Thyroid gland (tissue), 4 donors: ENCODE data around the gene FAN1. TPM values are rescaled to one million over a fixed set of nuclear protein-coding genes. Genes with fewer than 3 reads are reported as not detected.

ENCODE experiments used
- DNase-seq, 2 donors: peaks; one replicate each; pipeline ENCODE4 v3.0.0-alpha.2; 2019
- H3K27ac ChIP-seq, 3 donors: fragments of 200-600 bp; sonication (generic); 1 replicate in 2 of 3; 2 replicates in 1 of 3; pipeline ENCODE4 v1.5.1; 2016 to 2019; ENCODE audit warnings: mild to moderate bottlenecking in 1 of 3, moderate library complexity in 1 of 3
- H3K27me3 ChIP-seq: fragments of 200-600 bp; sonication (generic); one replicate; pipeline ENCODE4 v1.5.1; 2019
- H3K36me3 ChIP-seq, 2 donors: fragments of 200-600 bp; sonication (generic); one replicate each; pipeline ENCODE4 v1.5.1; 2016 to 2019
- H3K4me1 ChIP-seq, 2 donors: fragments of 200-600 bp; sonication (generic); one replicate each; pipeline ENCODE4 v1.5.1; 2017 to 2019
- H3K4me3 ChIP-seq, 3 donors: fragments of 200-600 bp; sonication (generic); replicated peaks in 1 of 3; 1 replicate in 2 of 3; 2 replicates in 1 of 3; pipeline ENCODE4 v1.5.1; 2016; ENCODE audit warnings: mild to moderate bottlenecking in 1 of 3
- H3K9me3 ChIP-seq: fragments of 200-600 bp; sonication (generic); one replicate; pipeline ENCODE4 v1.5.1; 2017
- CTCF ChIP-seq, 6 experiments: fragments of 200-600 bp in 3 of 6; fragments of 450-650 bp in 3 of 6; sonication (generic) in 3 of 6; IDR thresholded peaks; one replicate each; pipeline ENCODE4 v1.5.1; 2016 to 2019; ENCODE audit warnings: antibody characterized with exemption in 6 of 6, mild to moderate bottlenecking in 2 of 6, inconsistent platforms in 1 of 6, moderate library complexity in 1 of 6
- POLR2A ChIP-seq, 2 donors: fragments of 450-650 bp; IDR thresholded peaks; one replicate each; pipeline ENCODE4 v1.6.1; 2017; ENCODE audit warnings: antibody characterized with exemption in 2 of 2, mild to moderate bottlenecking in 2 of 2, moderate library complexity in 1 of 2
- WGBS, 2 donors: methylation state at CpG; one replicate each; pipeline ENCODE4 v1.1.5; 2017; 5-methylcytosine and 5-hydroxymethylcytosine counted together
- intact Hi-C: fragments of 100-400 bp; cut with DNase I; formaldehyde crosslinking; loops from one replicate; pipeline ENCODE4 v1.15.1; 2023
- total RNA-seq, 4 donors: library from RNA; depleted of rRNA; stranded (reverse); fragments of >200 nt; gene quantifications; one replicate each; pipeline ENCODE4 v1.2.3, GENCODE V29; 2016

Gene FAN1
- total RNA-seq, 4 donors from 2014 or later: 24.9 to 26.6 (median 25.9) TPM

GRCh38 chr15:30974112-30974511 is 70.4 kb downstream of the FAN1 start:
- peaks cover 11 to 14% of the 10 kb centered on the region in 2 donors for H3K36me3 ChIP-seq
- H3K4me1 ChIP-seq: peaks cover 5 to 9% of the 10 kb centered on the region in 2 donors
- no peaks in the 10 kb centered on the region for H3K27me3 ChIP-seq
- DNase-seq: no peak
- H3K9me3 ChIP-seq: no peaks in the 10 kb centered on the region
- intact Hi-C loops: no loop called here
- H3K4me3 ChIP-seq: no peak overlapping the region
- TF ChIP-seq CTCF (IDR thresholded peaks at IDR 0.05) (no peak), POLR2A (IDR thresholded peaks at IDR 0.05) (no peak)
- H3K27ac ChIP-seq: no peak overlapping the region
- WGBS, 2 donors: 91 to 93% methylated on average over 5 of the region's 5 CpGs

GRCh38 chr15:30978328-30978727 is 74.6 kb downstream of the FAN1 start:
- TF ChIP-seq CTCF (IDR thresholded peaks at IDR 0.05) (no peak), POLR2A (IDR thresholded peaks at IDR 0.05) (no peak)
- H3K4me1 ChIP-seq: peaks cover 19 to 23% of the 10 kb centered on the region in 2 donors
- H3K4me3 ChIP-seq: no peak overlapping the region
- no peak overlapping the region for H3K27ac ChIP-seq
- no peak for DNase-seq
- H3K27me3 ChIP-seq: no peaks in the 10 kb centered on the region
- peaks cover 4 to 6% of the 10 kb centered on the region in 2 donors for H3K36me3 ChIP-seq
- no peaks in the 10 kb centered on the region for H3K9me3 ChIP-seq
- intact Hi-C loops: no loop called here

GRCh38 chr15:30979457-30979856 is 75.7 kb downstream of the FAN1 start:
- 90 to 94% methylated on average over 5 of the region's 5 CpGs for WGBS, 2 donors
- Histone ChIP-seq H3K27me3 (no peaks in the 10 kb centered on the region), H3K27ac (no peak overlapping the region), H3K4me3 (no peak overlapping the region), H3K9me3 (no peaks in the 10 kb centered on the region), H3K4me1 (peaks cover 24 to 34% of the 10 kb centered on the region in 2 donors), H3K36me3 (peaks cover 0 to under 1% of the 10 kb centered on the region in 2 donors)
- TF ChIP-seq CTCF (IDR thresholded peaks at IDR 0.05): no peak
- DNase-seq: no peak
- intact Hi-C loops: no loop called here

- intact Hi-C loops: no loop called here
- 72 to 81% methylated on average over 3 of the region's 3 CpGs for WGBS, 2 donors
- H3K4me3 ChIP-seq: no peak overlapping the region
These were observed 80.4 kb downstream of the FAN1 start for GRCh38 chr15:30984118-30984517.

GRCh38 chr15:30984542-30984941 is 80.8 kb downstream of the FAN1 start:
- Histone ChIP-seq H3K4me3 (no peak overlapping the region), H3K27me3 (no peaks in the 10 kb centered on the region), H3K9me3 (no peaks in the 10 kb centered on the region), H3K4me1 (peaks cover 34 to 45% of the 10 kb centered on the region in 2 donors), H3K36me3 (no peaks in the 10 kb centered on the region), H3K27ac (peak overlapping the region; percentile 27 to 43 (median 34))
- intact Hi-C loops: no loop called here
- TF ChIP-seq POLR2A (IDR thresholded peaks at IDR 0.05) (no peak), CTCF (IDR thresholded peaks at IDR 0.05) (no peak)
- WGBS, 2 donors: 36 to 49% methylated on average over 6 of the region's 6 CpGs
- peak in 1 of 2 donors; percentile 5 for DNase-seq

More at GRCh38 chr15:30984118-30984517, 80.4 kb downstream of the FAN1 start:
- H3K4me1 ChIP-seq: peaks cover 36 to 47% of the 10 kb centered on the region in 2 donors
- no peak for TF ChIP-seq CTCF (IDR thresholded peaks at IDR 0.05)
- no peak for TF ChIP-seq POLR2A (IDR thresholded peaks at IDR 0.05)
- H3K27me3 ChIP-seq: no peaks in the 10 kb centered on the region
- H3K27ac ChIP-seq: peak overlapping the region in 2 of 3 donors; percentile 12 to 43
- H3K36me3 ChIP-seq: no peaks in the 10 kb centered on the region
- no peaks in the 10 kb centered on the region for H3K9me3 ChIP-seq
- no peak for DNase-seq
